Measurements from ENCODE around the gene FGF8. TPM values are rescaled to one million over a fixed set of nuclear protein-coding genes. Genes with fewer than 3 reads are reported as not detected.
A peak's percentile ranks its signal among the peaks of the same experiment; 100 is the strongest.

Gene FGF8
- total RNA-seq, 1 donor from 2014 or later = 17.6 TPM

- Histone ChIP-seq H4K20me1 (ENCODE audit: low read depth) (no peaks in the 10 kb centered on the region), H3K27ac (no peak overlapping the region), H3K9me3 (ENCODE audit: low read depth) (no peaks in the 10 kb centered on the region), H3K4me2 (no peak overlapping the region), H3K27me3 (no peaks in the 10 kb centered on the region), H2AFZ (replicated peaks) (no peak overlapping the region), H3K9ac (no peak overlapping the region), H3K4me3 (no peak overlapping the region), H3K79me2 (ENCODE audit: low read depth) (no peaks in the 10 kb centered on the region), H3F3A (ENCODE audit: low read depth) (peaks cover 14% of the 10 kb centered on the region), H3K4me1 (peaks cover 15% of the 10 kb centered on the region), H3K36me3 (no peaks in the 10 kb centered on the region)
- Mint-ChIP-seq H3K27me3 (ENCODE audit: insufficient read depth, low read depth) (peaks cover 17% of the 10 kb centered on the region), H3K36me3 (no peaks in the 10 kb centered on the region), H3K9me3 (peaks cover 2% of the 10 kb centered on the region), H3K27ac (no peak overlapping the region), H3K4me3 (no peak overlapping the region), H3K4me1 (peaks cover 24% of the 10 kb centered on the region)
- DNase-seq (ENCODE audit: low spot score) = no peak
- TF ChIP-seq CTCF (IDR thresholded peaks at IDR 0.05) (no peak), EZH2phosphoT487 (IDR thresholded peaks at IDR 0.05) (no peak), EZH2 (IDR thresholded peaks at IDR 0.05) (no peak)
Observed at GRCh38 chr10:101744267-101744666, 31.6 kb downstream of the FGF8 start.

GRCh38 chr10:101741938-101742337 lies 34.0 kb downstream of the FGF8 start:
- peaks cover under 1% of the 10 kb centered on the region for H3F3A ChIP-seq (ENCODE audit: low read depth)
- Mint-ChIP-seq H3K27ac (no peak overlapping the region), H3K9me3 (peaks cover 2% of the 10 kb centered on the region), H3K27me3 (ENCODE audit: insufficient read depth, low read depth) (peaks cover 17% of the 10 kb centered on the region), H3K36me3 (no peaks in the 10 kb centered on the region), H3K4me1 (peaks cover 10% of the 10 kb centered on the region), H3K4me3 (no peak overlapping the region)
- H3K4me3 ChIP-seq = no peak overlapping the region
- DNase-seq (ENCODE audit: low spot score) = no peak
- no peak overlapping the region for H3K9ac ChIP-seq
- no peaks in the 10 kb centered on the region for H3K79me2 ChIP-seq (ENCODE audit: low read depth)
- no peaks in the 10 kb centered on the region for H3K9me3 ChIP-seq (ENCODE audit: low read depth)
- H4K20me1 ChIP-seq (ENCODE audit: low read depth) = no peaks in the 10 kb centered on the region
- TF ChIP-seq EZH2phosphoT487 (IDR thresholded peaks at IDR 0.05) (no peak), EZH2 (IDR thresholded peaks at IDR 0.05) (no peak), CTCF (IDR thresholded peaks at IDR 0.05) (no peak)
- H3K4me1 ChIP-seq = peaks cover 3% of the 10 kb centered on the region
- H3K27ac ChIP-seq = no peak overlapping the region
- H3K36me3 ChIP-seq = no peaks in the 10 kb centered on the region
- no peak overlapping the region for H3K4me2 ChIP-seq
- no peak overlapping the region for H2AFZ ChIP-seq (replicated peaks)
- H3K27me3 ChIP-seq = no peaks in the 10 kb centered on the region

GRCh38 chr10:101736666-101737065 lies 39.2 kb downstream of the FGF8 start:
- Histone ChIP-seq H3K36me3 (no peaks in the 10 kb centered on the region), H3K9ac (no peak overlapping the region), H3K27me3 (no peaks in the 10 kb centered on the region), H3K9me3 (ENCODE audit: low read depth) (no peaks in the 10 kb centered on the region), H3K4me1 (peaks cover 28% of the 10 kb centered on the region), H3K27ac (peak overlapping the region; percentile 44), H3F3A (ENCODE audit: low read depth) (peaks cover 25% of the 10 kb centered on the region), H3K4me3 (no peak overlapping the region), H2AFZ (replicated peaks) (peak overlapping the region; percentile 87), H3K79me2 (ENCODE audit: low read depth) (no peaks in the 10 kb centered on the region), H3K4me2 (peak overlapping the region; percentile 25), H4K20me1 (ENCODE audit: low read depth) (no peaks in the 10 kb centered on the region)
- DNase-seq (ENCODE audit: low spot score) = peak; percentile 61
- Mint-ChIP-seq H3K36me3 (no peaks in the 10 kb centered on the region), H3K4me3 (no peak overlapping the region), H3K27me3 (ENCODE audit: insufficient read depth, low read depth) (peaks cover 17% of the 10 kb centered on the region), H3K27ac (peak overlapping the region; percentile 53), H3K9me3 (peaks cover 2% of the 10 kb centered on the region), H3K4me1 (peaks cover 14% of the 10 kb centered on the region)
- TF ChIP-seq EZH2phosphoT487 (IDR thresholded peaks at IDR 0.05) (no peak), CTCF (IDR thresholded peaks at IDR 0.05) (no peak), EZH2 (IDR thresholded peaks at IDR 0.05) (no peak)

Data from neural progenitor cell (in vitro differentiated cells).